HepG2 (cell line): ENCODE measurements around the gene LAMA5. TPM values are rescaled to one million over a fixed set of nuclear protein-coding genes. Genes with fewer than 3 reads are reported as not detected.

Source experiments
- AGO2 ChIP-seq: fragments of 200-400 bp; formaldehyde crosslinking; optimal IDR thresholded peaks from 2 replicates; pipeline ENCODE3; 2017; ENCODE audit warnings: mild to moderate bottlenecking, low read depth, low read length, moderate library complexity
- FOXP4 ChIP-seq: sonication (generic); formaldehyde crosslinking; IDR thresholded peaks from 2 replicates; pipeline ENCODE4 v1.4.0; 2020; ENCODE audit warnings: missing genetic modification reagents
- HNRNPH1 ChIP-seq: fragments of 200-400 bp; formaldehyde crosslinking; optimal IDR thresholded peaks from 2 replicates; pipeline ENCODE3; 2017; ENCODE audit warnings: mild to moderate bottlenecking, low read depth, low read length
- IRF2 ChIP-seq: IDR thresholded peaks from 2 replicates; pipeline ENCODE4 v1.6.1; 2018; ENCODE audit warnings: missing genetic modification reagents, missing compliant biosample characterization
- MXD4 ChIP-seq: IDR thresholded peaks from 2 replicates; pipeline ENCODE4 v1.6.1; 2016; ENCODE audit warnings: mild to moderate bottlenecking, missing biosample characterization, missing genetic modification reagents
- PLSCR1 ChIP-seq: sonication (generic); formaldehyde crosslinking; IDR thresholded peaks from 2 replicates; pipeline ENCODE4 v1.5.0; 2020; ENCODE audit warnings: missing genetic modification reagents, mild to moderate bottlenecking, borderline replicate concordance
- TAF15 ChIP-seq: fragments of 200-400 bp; formaldehyde crosslinking; IDR thresholded peaks from one replicate; pipeline ENCODE4 v1.6.1; 2018; ENCODE audit warnings: mild to moderate bottlenecking, low read depth, low read length; ENCODE audit not compliant: poor library complexity, severe bottlenecking
- TCF7 ChIP-seq: sonication (generic); IDR thresholded peaks from 2 replicates; pipeline ENCODE4 v1.6.1; 2016; ENCODE audit warnings: antibody characterized with exemption, low read depth
- ZBTB49 ChIP-seq: sonication (generic); formaldehyde crosslinking; IDR thresholded peaks from 2 replicates; pipeline ENCODE4 v1.4.0; 2020; ENCODE audit warnings: missing genetic modification reagents, borderline replicate concordance
- ZNF17 ChIP-seq: sonication (generic); formaldehyde crosslinking; IDR thresholded peaks from 2 replicates; pipeline ENCODE4 v1.5.0; 2020; ENCODE audit warnings: mild to moderate bottlenecking, missing genetic modification reagents
- ZNF263 ChIP-seq: sonication (generic); formaldehyde crosslinking; IDR thresholded peaks from 2 replicates; pipeline ENCODE4 v1.4.0; 2020; ENCODE audit warnings: missing genetic modification reagents
- ZNF441 ChIP-seq: sonication (generic); formaldehyde crosslinking; IDR thresholded peaks from 2 replicates; pipeline ENCODE4 v1.7.0; 2021; ENCODE audit warnings: missing genetic modification reagents, borderline replicate concordance
- ZNF451 ChIP-seq: sonication (generic); formaldehyde crosslinking; IDR thresholded peaks from 2 replicates; pipeline ENCODE4 v1.5.0; 2020; ENCODE audit warnings: mild to moderate bottlenecking, missing genetic modification reagents
- polyA plus RNA-seq, 8 experiments: library from polyadenylated mRNA; depleted of rRNA in 3 of 8; stranded (reverse) in 7 of 8; unstranded in 1 of 8; fragments of >200 nt; fragmentation: Illumina TruSeq in 4 of 8; extraction: Trizol in 4 of 8; gene quantifications; 2 replicates each; pipeline versions ENCODE4 v1.2.1 to v1.2.3, GENCODE V29; 2011 to 2016; ENCODE audit warnings: low read depth in 4 of 8, missing spikeins in 1 of 8, mixed read lengths in 1 of 8; ENCODE audit not compliant: insufficient read depth in 1 of 8
- total RNA-seq, 5 experiments: library from RNA; depleted of rRNA; stranded (reverse); fragments of >200 nt; fragmentation: Illumina TruSeq; extraction: Trizol; gene quantifications; 2 replicates each; pipeline ENCODE4 v1.2.3, GENCODE V29; 2016; ENCODE audit warnings: low read depth in 1 of 5
- TF ChIP-seq, protein P1 (sequence below): IDR thresholded peaks from 2 replicates; pipeline ENCODE4 v1.6.1; 2016; ENCODE audit warnings: low read depth, control low read depth
- TF ChIP-seq, protein P2 (sequence below): sonication (generic); formaldehyde crosslinking; IDR thresholded peaks from 2 replicates; pipeline ENCODE4 v1.4.0; 2020; ENCODE audit warnings: missing genetic modification reagents, borderline replicate concordance
- TF ChIP-seq, protein P3 (sequence below): sonication (generic); formaldehyde crosslinking; IDR thresholded peaks from 2 replicates; pipeline ENCODE4 v1.4.0; 2020; ENCODE audit warnings: missing genetic modification reagents

Gene LAMA5
- total and polyA plus RNA-seq, 2 of the 13 experiments (the other 11 are each of a cell fraction or from before 2014, with no cell fraction given), result 21.0 to 44.7 TPM

- TF ChIP-seq FOXP4 (no peak), IRF2 (CRISPR knock-in tag) (no peak), ZNF451 (CRISPR knock-in tag) (no peak), ZBTB49 (CRISPR knock-in tag) (no peak), ZNF17 (CRISPR knock-in tag) (no peak), PLSCR1 (no peak), MXD4 (CRISPR knock-in tag) (no peak), HNRNPH1 (no peak), TCF7 (no peak), ZNF263 (CRISPR knock-in tag) (peak; percentile 100), AGO2 (peak; percentile 87), TAF15 (peak; percentile 56), ZNF441 (CRISPR knock-in tag) (no peak)
- TF ChIP-seq, protein P1, sequence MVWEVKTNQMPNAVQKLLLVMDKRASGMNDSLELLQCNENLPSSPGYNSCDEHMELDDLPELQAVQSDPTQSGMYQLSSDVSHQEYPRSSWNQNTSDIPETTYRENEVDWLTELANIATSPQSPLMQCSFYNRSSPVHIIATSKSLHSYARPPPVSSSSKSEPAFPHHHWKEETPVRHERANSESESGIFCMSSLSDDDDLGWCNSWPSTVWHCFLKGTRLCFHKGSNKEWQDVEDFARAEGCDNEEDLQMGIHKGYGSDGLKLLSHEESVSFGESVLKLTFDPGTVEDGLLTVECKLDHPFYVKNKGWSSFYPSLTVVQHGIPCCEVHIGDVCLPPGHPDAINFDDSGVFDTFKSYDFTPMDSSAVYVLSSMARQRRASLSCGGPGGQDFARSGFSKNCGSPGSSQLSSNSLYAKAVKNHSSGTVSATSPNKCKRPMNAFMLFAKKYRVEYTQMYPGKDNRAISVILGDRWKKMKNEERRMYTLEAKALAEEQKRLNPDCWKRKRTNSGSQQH, result no peak
- TF ChIP-seq, protein P2, sequence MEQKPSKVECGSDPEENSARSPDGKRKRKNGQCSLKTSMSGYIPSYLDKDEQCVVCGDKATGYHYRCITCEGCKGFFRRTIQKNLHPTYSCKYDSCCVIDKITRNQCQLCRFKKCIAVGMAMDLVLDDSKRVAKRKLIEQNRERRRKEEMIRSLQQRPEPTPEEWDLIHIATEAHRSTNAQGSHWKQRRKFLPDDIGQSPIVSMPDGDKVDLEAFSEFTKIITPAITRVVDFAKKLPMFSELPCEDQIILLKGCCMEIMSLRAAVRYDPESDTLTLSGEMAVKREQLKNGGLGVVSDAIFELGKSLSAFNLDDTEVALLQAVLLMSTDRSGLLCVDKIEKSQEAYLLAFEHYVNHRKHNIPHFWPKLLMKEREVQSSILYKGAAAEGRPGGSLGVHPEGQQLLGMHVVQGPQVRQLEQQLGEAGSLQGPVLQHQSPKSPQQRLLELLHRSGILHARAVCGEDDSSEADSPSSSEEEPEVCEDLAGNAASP (CRISPR knock-in tag), result 0 out of 2 replicates have a peak, but pooled peaks have one; percentile 23
- TF ChIP-seq, protein P3, sequence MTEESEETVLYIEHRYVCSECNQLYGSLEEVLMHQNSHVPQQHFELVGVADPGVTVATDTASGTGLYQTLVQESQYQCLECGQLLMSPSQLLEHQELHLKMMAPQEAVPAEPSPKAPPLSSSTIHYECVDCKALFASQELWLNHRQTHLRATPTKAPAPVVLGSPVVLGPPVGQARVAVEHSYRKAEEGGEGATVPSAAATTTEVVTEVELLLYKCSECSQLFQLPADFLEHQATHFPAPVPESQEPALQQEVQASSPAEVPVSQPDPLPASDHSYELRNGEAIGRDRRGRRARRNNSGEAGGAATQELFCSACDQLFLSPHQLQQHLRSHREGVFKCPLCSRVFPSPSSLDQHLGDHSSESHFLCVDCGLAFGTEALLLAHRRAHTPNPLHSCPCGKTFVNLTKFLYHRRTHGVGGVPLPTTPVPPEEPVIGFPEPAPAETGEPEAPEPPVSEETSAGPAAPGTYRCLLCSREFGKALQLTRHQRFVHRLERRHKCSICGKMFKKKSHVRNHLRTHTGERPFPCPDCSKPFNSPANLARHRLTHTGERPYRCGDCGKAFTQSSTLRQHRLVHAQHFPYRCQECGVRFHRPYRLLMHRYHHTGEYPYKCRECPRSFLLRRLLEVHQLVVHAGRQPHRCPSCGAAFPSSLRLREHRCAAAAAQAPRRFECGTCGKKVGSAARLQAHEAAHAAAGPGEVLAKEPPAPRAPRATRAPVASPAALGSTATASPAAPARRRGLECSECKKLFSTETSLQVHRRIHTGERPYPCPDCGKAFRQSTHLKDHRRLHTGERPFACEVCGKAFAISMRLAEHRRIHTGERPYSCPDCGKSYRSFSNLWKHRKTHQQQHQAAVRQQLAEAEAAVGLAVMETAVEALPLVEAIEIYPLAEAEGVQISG (CRISPR knock-in tag), result 0 out of 2 replicates have a peak, but pooled peaks have one; percentile 28
Observed at GRCh38 chr20:62395311-62396242, 28.5 kb upstream of the LAMA5 start (continued).
